Mesendoderm (in vitro differentiated cells): ENCODE results near the gene MRPL48.
"Not testable (repeated sequence)": the region's sequence is repeated elsewhere in the genome, so short reads cannot be mapped to it uniquely, and the experiment has no call there.

Source experiments
- DNase-seq: peaks from one replicate; pipeline ENCODE4 v3.0.0; 2013
- H2AK5ac ChIP-seq: 2 replicates; pipeline ENCODE4 v1.6.1; 2013; ENCODE audit warnings: low read length, inconsistent platforms
- H2BK120ac ChIP-seq: 2 replicates; pipeline ENCODE4 v1.6.1; 2013; ENCODE audit warnings: low read depth, mild to moderate bottlenecking, low read length, moderate library complexity, mixed read lengths
- H2BK15ac ChIP-seq: replicated peaks from 2 replicates; pipeline ENCODE4 v1.6.1; 2013; ENCODE audit warnings: low read depth, mild to moderate bottlenecking, moderate library complexity
- H2BK5ac ChIP-seq: 2 replicates; pipeline ENCODE4 v1.6.1; 2013; ENCODE audit warnings: low read length, inconsistent platforms
- H3K18ac ChIP-seq: 2 replicates; pipeline ENCODE4 v1.6.1; 2013; ENCODE audit warnings: mild to moderate bottlenecking, low read length, mixed read lengths
- H3K23ac ChIP-seq: one replicate; pipeline ENCODE4 v1.6.1; 2013; ENCODE audit warnings: low read length
- H3K27ac ChIP-seq: 2 replicates; pipeline ENCODE4 v1.5.1; 2013; ENCODE audit warnings: low read depth, mild to moderate bottlenecking, inconsistent platforms, low read length, moderate library complexity
- H3K27me3 ChIP-seq: 2 replicates; pipeline ENCODE4 v1.6.1; 2013; ENCODE audit warnings: low read length, control low read depth, mild to moderate bottlenecking, inconsistent platforms; ENCODE audit not compliant: insufficient read depth, poor library complexity
- H3K36me3 ChIP-seq: 2 replicates; pipeline ENCODE4 v1.6.1; 2013; ENCODE audit warnings: low read length, inconsistent platforms; ENCODE audit not compliant: control insufficient read depth, insufficient read depth
- H3K4ac ChIP-seq: one replicate; pipeline ENCODE4 v1.6.1; 2013; ENCODE audit warnings: low read depth, mild to moderate bottlenecking, low read length, moderate library complexity
- H3K4me1 ChIP-seq: 2 replicates; pipeline ENCODE4 v1.6.1; 2013; ENCODE audit warnings: low read depth, low read length, inconsistent platforms; ENCODE audit not compliant: control insufficient read depth
- H3K4me2 ChIP-seq: 2 replicates; pipeline ENCODE4 v1.6.1; 2013; ENCODE audit warnings: low read length
- H3K4me3 ChIP-seq: 2 replicates; pipeline ENCODE4 v1.5.1; 2013; ENCODE audit warnings: mild to moderate bottlenecking, low read length
- H3K56ac ChIP-seq: one replicate; pipeline ENCODE4 v1.6.1; 2013; ENCODE audit warnings: low read length
- H3K79me1 ChIP-seq: 2 replicates; pipeline ENCODE4 v1.6.1; 2013; ENCODE audit warnings: low read length, inconsistent platforms
- H3K79me2 ChIP-seq: 2 replicates; pipeline ENCODE4 v1.6.1; 2013; ENCODE audit warnings: mild to moderate bottlenecking, low read length; ENCODE audit not compliant: control insufficient read depth, insufficient read depth
- H3K9ac ChIP-seq: 2 replicates; pipeline ENCODE4 v1.6.1; 2013; ENCODE audit warnings: low read length, inconsistent platforms
- H4K5ac ChIP-seq: one replicate; pipeline ENCODE4 v1.6.1; 2013; ENCODE audit warnings: low read length
- H4K8ac ChIP-seq: one replicate; pipeline ENCODE4 v1.6.1; 2013; ENCODE audit warnings: low read depth, mild to moderate bottlenecking, control low read depth, low read length, moderate library complexity
- WGBS: extraction: QIAGEN DNeasy Blood & Tissue Kit; methylation state at CpG from one replicate; pipeline ENCODE4 v1.1.7; 2013; ENCODE audit warnings: low lambda C conversion rate, missing lambda C conversion rate; ENCODE audit not compliant: insufficient coverage; ENCODE audit errors: extremely low coverage; 5-methylcytosine and 5-hydroxymethylcytosine counted together

Gene MRPL48

DNA sequence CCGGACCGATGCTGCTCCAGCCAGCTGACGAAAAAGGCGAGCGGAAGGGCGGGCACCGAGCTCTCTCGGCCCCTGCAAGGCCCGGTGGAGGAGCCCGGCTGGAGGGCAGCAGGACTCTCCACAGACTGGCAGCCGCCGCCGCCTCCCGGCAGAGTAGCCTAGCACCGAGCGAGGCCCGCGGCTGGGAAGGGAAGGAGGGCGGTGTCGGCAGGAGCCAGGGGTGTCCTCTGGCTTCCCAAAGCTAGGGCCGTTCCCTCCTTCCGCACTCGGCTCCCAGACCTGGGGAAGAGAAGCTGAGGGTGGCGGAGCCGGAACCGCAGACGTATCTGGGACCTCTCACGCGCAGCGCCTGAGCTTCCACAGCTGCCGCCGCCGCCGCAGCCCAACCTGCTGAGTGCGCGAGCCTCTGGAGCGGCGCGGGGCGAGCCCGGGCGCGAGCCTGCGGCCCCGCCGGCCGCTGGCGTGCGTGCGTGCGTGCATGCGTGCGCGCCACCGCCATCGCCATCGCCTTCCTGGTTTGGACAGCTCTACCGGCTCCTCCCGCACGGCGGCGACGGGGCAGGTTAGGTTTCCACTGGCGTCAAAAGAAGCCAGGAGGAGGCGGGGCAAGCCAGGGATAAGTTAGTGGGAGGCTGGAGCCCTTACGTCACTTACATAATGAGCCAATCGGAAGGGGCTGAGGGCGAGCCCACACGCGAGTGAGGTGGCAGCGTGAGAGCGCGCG lies 26.8 kb upstream of the MRPL48 start, which contains the start of gene RAB6A:
Gene RAB6A (minus strand): TSS at position 396 of the 724 bp plus-strand sequence. CDS start 439 bp downstream, outside the sequence.
- Histone ChIP-seq H3K36me3 (no peaks in the 10 kb centered on the region), H3K4ac (peak within 1 kb of the TSS; percentile 43), H3K18ac (peak within 1 kb of the TSS; percentile 34), H4K5ac (peak within 1 kb of the TSS; percentile 26), H3K4me2 (peak within 1 kb of the TSS; percentile 39), H3K4me1 (peaks cover 2% of the 10 kb centered on the region), H3K79me1 (peaks cover 4% of the 10 kb centered on the region), H2AK5ac (no peak within 1 kb of the TSS), H3K56ac (peak within 1 kb of the TSS; percentile 98), H2BK5ac (peak within 1 kb of the TSS; percentile 78), H2BK15ac (no peak within 1 kb of the TSS), H3K9ac (peak within 1 kb of the TSS; percentile 82), H2BK120ac (no peak within 1 kb of the TSS), H4K8ac (no peak within 1 kb of the TSS), H3K4me3 (peak within 1 kb of the TSS; percentile 91), H3K27me3 (no peaks in the 10 kb centered on the region), H3K27ac (peak within 1 kb of the TSS; percentile 92), H3K23ac (peak within 1 kb of the TSS; percentile 90), H3K79me2 (peaks cover 37% of the 10 kb centered on the region)
- no CpG with 5 or more reads among the region's 74 CpGs for WGBS
- DNase-seq, result peak; percentile 100

DNA sequence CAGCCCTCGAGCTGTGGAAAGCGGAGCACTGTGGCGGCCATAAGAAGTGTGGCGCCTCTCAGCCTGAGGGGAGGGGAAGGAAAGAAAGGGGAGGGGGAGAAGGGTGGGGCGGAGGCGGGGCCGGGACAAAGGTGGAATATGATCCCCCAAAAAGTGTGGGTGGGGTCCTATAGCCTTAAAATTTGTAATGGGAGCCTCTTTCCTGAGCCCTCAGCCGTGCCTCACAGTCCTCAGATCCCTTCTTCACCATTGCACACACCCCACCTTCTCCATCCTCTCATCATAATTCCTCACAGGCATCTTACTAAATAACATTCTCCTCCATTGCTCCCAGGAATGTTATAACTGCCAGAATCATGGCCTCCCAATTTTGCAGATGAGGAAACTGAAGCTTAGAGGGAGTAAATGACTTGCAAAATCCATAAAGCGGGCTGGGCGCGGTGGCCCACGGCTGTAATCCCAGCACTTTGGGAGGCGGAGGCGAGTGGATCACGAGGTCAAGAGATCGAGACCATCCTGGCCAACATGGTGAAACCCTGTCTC lies 26.2 kb upstream of the MRPL48 start:
- no peak overlapping the region for H3K23ac ChIP-seq
- no peak overlapping the region for H2AK5ac ChIP-seq
- peak overlapping the region; percentile 80 for H3K56ac ChIP-seq
- no peaks in the 10 kb centered on the region for H3K27me3 ChIP-seq
- no peak overlapping the region for H2BK15ac ChIP-seq
- peak overlapping the region; percentile 14 for H3K4me3 ChIP-seq
- no peak overlapping the region for H3K18ac ChIP-seq
- no peak overlapping the region for H2BK120ac ChIP-seq
- no peak overlapping the region for H2BK5ac ChIP-seq
- no peak overlapping the region for H3K4ac ChIP-seq
- peak overlapping the region; percentile 33 for H3K27ac ChIP-seq
- peak overlapping the region; percentile 26 for H4K5ac ChIP-seq
- H4K8ac ChIP-seq, result no peak overlapping the region
- no peaks in the 10 kb centered on the region for H3K36me3 ChIP-seq
- peak overlapping the region; percentile 52 for H3K9ac ChIP-seq
- H3K79me2 ChIP-seq, result peaks cover 32% of the 10 kb centered on the region
- no peak for DNase-seq
- H3K4me2 ChIP-seq, result peak overlapping the region; percentile 39
- no CpG with 5 or more reads among the region's 16 CpGs for WGBS
- peaks cover 4% of the 10 kb centered on the region for H3K79me1 ChIP-seq
- H3K4me1 ChIP-seq, result peaks cover 2% of the 10 kb centered on the region

DNA sequence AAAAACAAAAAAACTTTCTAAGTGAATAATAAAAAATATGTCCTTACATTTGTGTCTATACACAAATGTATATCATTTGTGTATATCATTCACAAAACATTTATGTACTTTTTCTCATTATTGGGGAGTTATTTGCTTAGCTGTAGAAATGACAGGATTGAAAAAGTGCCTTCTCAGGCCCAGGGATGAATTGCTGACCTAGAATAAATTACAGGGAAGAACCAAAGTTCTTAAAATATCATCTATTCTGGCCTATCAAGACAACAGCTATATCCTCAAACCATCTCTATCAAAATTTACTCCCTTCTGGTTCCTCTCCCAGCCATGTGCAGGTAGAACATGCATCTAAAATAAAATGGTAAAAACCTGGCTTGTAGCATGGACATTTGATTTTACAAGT lies 24.9 kb upstream of the MRPL48 start:
- no peak overlapping the region for H4K8ac ChIP-seq
- DNase-seq, result no peak
- H3K9ac ChIP-seq, result no peak overlapping the region
- H3K4me2 ChIP-seq, result no peak overlapping the region
- H2BK15ac ChIP-seq, result no peak overlapping the region
- no peak overlapping the region for H2BK5ac ChIP-seq
- H2AK5ac ChIP-seq, result no peak overlapping the region
- peaks cover 22% of the 10 kb centered on the region for H3K79me2 ChIP-seq
- H3K4me1 ChIP-seq, result peaks cover 2% of the 10 kb centered on the region
- H3K23ac ChIP-seq, result no peak overlapping the region
- no peak overlapping the region for H3K4me3 ChIP-seq
- H3K27me3 ChIP-seq, result no peaks in the 10 kb centered on the region
- H2BK120ac ChIP-seq, result no peak overlapping the region
- no peak overlapping the region for H4K5ac ChIP-seq
- H3K36me3 ChIP-seq, result no peaks in the 10 kb centered on the region
- H3K56ac ChIP-seq, result no peak overlapping the region
- H3K4ac ChIP-seq, result no peak overlapping the region
- peaks cover 2% of the 10 kb centered on the region for H3K79me1 ChIP-seq
- H3K18ac ChIP-seq, result no peak overlapping the region
- no peak overlapping the region for H3K27ac ChIP-seq

DNA sequence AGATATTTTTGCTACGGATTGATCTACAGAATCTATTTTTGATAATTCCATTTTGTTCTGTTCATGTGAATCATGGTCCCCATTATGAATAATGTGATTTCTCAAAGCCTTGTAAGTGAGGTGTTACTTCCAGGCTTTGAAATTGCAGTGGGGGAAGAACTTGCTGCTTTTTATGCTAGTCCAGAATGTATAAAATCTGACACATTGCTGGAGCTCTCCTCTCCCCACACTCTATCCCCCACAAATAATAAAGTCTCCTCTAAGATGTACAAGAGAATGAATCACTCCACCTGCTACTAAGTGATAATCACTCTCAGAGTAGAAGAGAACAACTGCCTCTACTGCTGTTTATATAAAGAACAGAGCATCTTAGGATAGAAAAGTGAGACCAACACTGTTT lies 20.9 kb upstream of the MRPL48 start:
- Histone ChIP-seq H3K79me1 (no peaks in the 10 kb centered on the region), H3K27ac (no peak overlapping the region), H3K4ac (no peak overlapping the region), H3K27me3 (no peaks in the 10 kb centered on the region), H3K56ac (no peak overlapping the region), H2AK5ac (no peak overlapping the region), H3K9ac (no peak overlapping the region), H3K79me2 (no peaks in the 10 kb centered on the region), H4K5ac (no peak overlapping the region), H3K18ac (no peak overlapping the region), H2BK15ac (no peak overlapping the region), H3K4me1 (no peaks in the 10 kb centered on the region), H2BK5ac (no peak overlapping the region), H3K4me2 (no peak overlapping the region), H3K36me3 (no peaks in the 10 kb centered on the region), H3K23ac (no peak overlapping the region), H2BK120ac (no peak overlapping the region), H4K8ac (no peak overlapping the region), H3K4me3 (no peak overlapping the region)
- WGBS, result no CpG with 5 or more reads among the region's 1 CpG
- DNase-seq, result no peak

DNA sequence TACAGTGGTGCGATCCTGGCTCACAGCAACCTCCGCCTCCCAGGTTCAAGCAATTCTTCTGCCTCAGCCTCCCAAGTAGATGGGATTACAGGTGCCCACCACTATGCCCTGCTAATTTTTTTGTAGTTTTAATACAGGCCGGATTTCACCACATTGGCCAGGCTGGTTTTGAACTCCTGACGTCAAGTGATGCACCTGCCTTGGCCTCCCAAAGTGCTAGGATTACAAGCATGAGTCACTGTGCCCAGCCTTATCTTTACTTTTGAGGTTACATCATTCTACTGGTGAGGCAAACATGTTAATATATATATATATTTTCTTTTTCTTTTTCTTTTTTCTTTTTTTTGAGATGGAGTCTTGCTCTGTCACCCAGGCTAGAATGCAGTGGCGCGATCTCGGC lies 16.9 kb upstream of the MRPL48 start:
- not testable (repeated sequence) for H2BK15ac ChIP-seq, H3K79me1 ChIP-seq, H3K23ac ChIP-seq, H3K18ac ChIP-seq, DNase-seq, H3K79me2 ChIP-seq, H3K9ac ChIP-seq, H2BK120ac ChIP-seq, H3K4ac ChIP-seq, H3K4me1 ChIP-seq, H2AK5ac ChIP-seq, H3K4me3 ChIP-seq, H3K56ac ChIP-seq, H3K36me3 ChIP-seq, H4K5ac ChIP-seq, H3K27ac ChIP-seq, H3K27me3 ChIP-seq, H3K4me2 ChIP-seq, H4K8ac ChIP-seq, H2BK5ac ChIP-seq
- no CpG with 5 or more reads among the region's 7 CpGs for WGBS
